NCI-H2081 (cell line): Measurements from ENCODE around the gene ZFP36.
A peak's percentile ranks its signal among the peaks of the same experiment; 100 is the strongest.
"Not testable (repeated sequence)": the region's sequence is repeated elsewhere in the genome, so short reads cannot be mapped to it uniquely, and the experiment has no call there.

Source experiments
- DNase-seq, 2 experiments: peaks; one replicate each; lab custom pipeline; 2025; lab: John Stamatoyannopoulos, UW

ZFP36 gene

GRCh38 chr19:39406656-39407409 lies at the start of gene ZFP36:
ZFP36 (plus strand) TSS chr19:39406847; CDS start chr19:39406905, 58 bp downstream.
- DNase-seq, result peak; percentile 48 to 61

- DNase-seq, result no peak
Measured at GRCh38 chr19:39359026-39359425, 47.6 kb upstream of the ZFP36 start.

- no peak for DNase-seq
Measured at GRCh38 chr19:39360599-39360998, 46.0 kb upstream of the ZFP36 start.

GRCh38 chr19:39362682-39363657 lies 43.7 kb upstream of the ZFP36 start:
- no peak for DNase-seq

- peak in 1 of 2 experiments; percentile 11 for DNase-seq
Measured at GRCh38 chr19:39363901-39364457, 42.7 kb upstream of the ZFP36 start.

- no peak for DNase-seq
Measured at GRCh38 chr19:39365531-39365930, 41.1 kb upstream of the ZFP36 start.

- DNase-seq, result no peak
Measured at GRCh38 chr19:39369200-39369599, 37.4 kb upstream of the ZFP36 start.

- DNase-seq, result no peak
Measured at GRCh38 chr19:39370735-39371134, 35.9 kb upstream of the ZFP36 start.

- DNase-seq, result no peak
Measured at GRCh38 chr19:39372047-39372802, 34.4 kb upstream of the ZFP36 start.

- no peak for DNase-seq
Measured at GRCh38 chr19:39372941-39373340, 33.7 kb upstream of the ZFP36 start.

GRCh38 chr19:39375929-39376328 lies 30.7 kb upstream of the ZFP36 start:
- no peak for DNase-seq

- no peak for DNase-seq
Measured at GRCh38 chr19:39377373-39378362, 29.0 kb upstream of the ZFP36 start.

GRCh38 chr19:39379366-39379765 lies 27.3 kb upstream of the ZFP36 start:
- DNase-seq, result not testable (repeated sequence)

GRCh38 chr19:39379865-39380396 lies 26.7 kb upstream of the ZFP36 start:
- no peak for DNase-seq

GRCh38 chr19:39380521-39381502 lies 25.8 kb upstream of the ZFP36 start:
- no peak for DNase-seq

GRCh38 chr19:39381910-39382611 lies 24.6 kb upstream of the ZFP36 start:
- no peak for DNase-seq

- no peak for DNase-seq
Measured at GRCh38 chr19:39382991-39383828, 23.4 kb upstream of the ZFP36 start.
